GM12864 (cell line): Measurements from ENCODE around the gene COL1A2.

Source experiments
- DNase-seq: peaks from one replicate; pipeline ENCODE4 v3.0.0-alpha.2; 2011; ENCODE audit warnings: low read depth
- H3K4me3 ChIP-seq: 2 replicates; pipeline ENCODE4 v1.5.1; 2011; ENCODE audit warnings: mild to moderate bottlenecking, low read depth, low read length, control low read depth
- CTCF ChIP-seq: IDR thresholded peaks from 2 replicates; pipeline ENCODE4 v1.5.1; 2011; ENCODE audit warnings: low read depth, mild to moderate bottlenecking, moderate library complexity, low read length, control low read depth, inconsistent platforms; ENCODE audit errors: missing control alignments

The COL1A2 gene

GRCh38 chr7:94405506-94405905 is 10.8 kb downstream of the COL1A2 start:
- no peak for TF ChIP-seq CTCF
- no peak overlapping the region for H3K4me3 ChIP-seq
- DNase-seq = no peak

- no peak for TF ChIP-seq CTCF
- DNase-seq = no peak
- no peak overlapping the region for H3K4me3 ChIP-seq
These were observed 12.0 kb downstream of the COL1A2 start for GRCh38 chr7:94406696-94407095.

- H3K4me3 ChIP-seq = no peak overlapping the region
- DNase-seq = no peak
- TF ChIP-seq CTCF = no peak
These were observed 14.7 kb downstream of the COL1A2 start for GRCh38 chr7:94409200-94409948.

GRCh38 chr7:94410413-94411187 is 15.9 kb downstream of the COL1A2 start:
- DNase-seq = no peak

GRCh38 chr7:94411188-94411466 is 16.4 kb downstream of the COL1A2 start:
- TF ChIP-seq CTCF = no peak
- DNase-seq = no peak
- no peak overlapping the region for H3K4me3 ChIP-seq

More at GRCh38 chr7:94410413-94411187, 15.9 kb downstream of the COL1A2 start:
- no peak for TF ChIP-seq CTCF
- H3K4me3 ChIP-seq = no peak overlapping the region

- no peak overlapping the region for H3K4me3 ChIP-seq
- no peak for TF ChIP-seq CTCF
- DNase-seq = no peak
These were observed 18.1 kb downstream of the COL1A2 start for GRCh38 chr7:94412762-94413322.
